Esophagus (tissue), 2 donors: ENCODE results near the gene TRPV6. TPM values are rescaled to one million over a fixed set of nuclear protein-coding genes. Genes with fewer than 3 reads are reported as not detected.

Experiments
- H3K27ac ChIP-seq, 2 donors: one replicate each; pipeline ENCODE4 v1.5.1; 2013; ENCODE audit warnings: low read depth in 2 of 2, mild to moderate bottlenecking in 2 of 2, inconsistent platforms in 1 of 2, low read length in 1 of 2, moderate library complexity in 1 of 2
- H3K27me3 ChIP-seq, 2 donors: one replicate each; pipeline ENCODE4 v1.6.1; 2013; ENCODE audit warnings: low read length in 2 of 2, control low read depth in 1 of 2, mild to moderate bottlenecking in 1 of 2; ENCODE audit not compliant: insufficient read depth in 2 of 2, control insufficient read depth in 1 of 2
- H3K36me3 ChIP-seq, 2 donors: one replicate each; pipeline ENCODE4 v1.6.1; 2013; ENCODE audit warnings: low read length in 1 of 2; ENCODE audit not compliant: control insufficient read depth in 2 of 2, insufficient read depth in 2 of 2
- H3K4me1 ChIP-seq, 2 donors: one replicate each; pipeline ENCODE4 v1.6.1; 2013; ENCODE audit warnings: low read length in 1 of 2; ENCODE audit not compliant: control insufficient read depth in 2 of 2, insufficient read depth in 2 of 2
- H3K4me3 ChIP-seq, 2 donors: one replicate each; pipeline ENCODE4 v1.5.1; 2013; ENCODE audit warnings: low read length in 2 of 2, mild to moderate bottlenecking in 2 of 2, low read depth in 1 of 2, moderate library complexity in 1 of 2
- H3K9me3 ChIP-seq, 2 donors: one replicate each; pipeline ENCODE4 v1.6.1; 2013; ENCODE audit warnings: mild to moderate bottlenecking in 2 of 2, low read depth in 1 of 2, low read length in 1 of 2, moderate library complexity in 1 of 2; ENCODE audit not compliant: control insufficient read depth in 2 of 2, insufficient read depth in 1 of 2
- WGBS, 2 donors: extraction: QIAGEN DNeasy Blood & Tissue Kit; methylation state at CpG; one replicate each; pipeline ENCODE4 v1.1.7; 2013; 5-methylcytosine and 5-hydroxymethylcytosine counted together
- polyA plus RNA-seq, 2 donors: library from polyadenylated mRNA; stranded (reverse); fragments of 200-250 nt; gene quantifications; one replicate each; pipeline ENCODE4 v1.2.3, GENCODE V29; 2013
- donor health status: healthy with polysubstance abuse.
- donor health status: Bipolar disorder and iron deficiency.

The TRPV6 gene
- polyA plus RNA-seq, 2 donors, result 2.5 to 10.5 TPM

DNA sequence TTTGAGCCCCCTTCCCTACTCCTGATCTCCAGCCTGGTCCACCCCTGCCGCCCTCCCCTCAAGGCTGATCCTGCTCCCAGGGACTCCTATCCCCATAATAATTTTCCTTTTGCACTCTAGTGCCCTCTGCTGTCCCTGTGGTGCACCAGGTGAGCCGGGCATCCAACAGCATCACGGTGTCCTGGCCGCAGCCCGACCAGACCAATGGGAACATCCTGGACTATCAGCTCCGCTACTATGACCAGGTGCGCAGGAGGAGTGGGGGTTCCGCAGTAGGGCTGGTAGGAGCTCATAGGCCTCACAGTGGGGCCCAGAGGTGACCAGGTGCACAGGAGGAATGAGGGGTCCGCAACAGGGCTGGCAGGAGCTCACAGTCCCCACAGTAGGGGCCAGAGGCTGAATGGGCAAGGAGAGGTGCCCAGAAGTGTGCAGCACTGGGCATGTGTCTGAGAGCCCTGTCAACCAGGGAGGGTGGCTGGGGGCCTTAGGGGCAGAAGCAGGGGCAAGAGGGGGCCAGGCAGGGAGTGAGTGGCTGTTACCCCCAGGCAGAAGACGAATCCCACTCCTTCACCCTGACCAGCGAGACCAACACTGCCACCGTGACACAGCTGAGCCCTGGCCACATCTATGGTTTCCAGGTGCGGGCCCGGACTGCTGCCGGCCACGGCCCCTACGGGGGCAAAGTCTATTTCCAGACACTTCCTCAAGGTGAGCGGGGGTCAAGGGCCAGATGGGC, 19.0 kb downstream of the TRPV6 start:
- WGBS, 2 donors, result 68 to 78% methylated on average over 18 of the region's 18 CpGs
- Histone ChIP-seq H3K4me3 (no peak overlapping the region), H3K36me3 (peaks cover 8 to 34% of the 10 kb centered on the region in 2 donors), H3K27me3 (no peaks in the 10 kb centered on the region), H3K27ac (no peak overlapping the region), H3K9me3 (no peaks in the 10 kb centered on the region), H3K4me1 (peaks cover 0 to 11% of the 10 kb centered on the region in 2 donors)

DNA sequence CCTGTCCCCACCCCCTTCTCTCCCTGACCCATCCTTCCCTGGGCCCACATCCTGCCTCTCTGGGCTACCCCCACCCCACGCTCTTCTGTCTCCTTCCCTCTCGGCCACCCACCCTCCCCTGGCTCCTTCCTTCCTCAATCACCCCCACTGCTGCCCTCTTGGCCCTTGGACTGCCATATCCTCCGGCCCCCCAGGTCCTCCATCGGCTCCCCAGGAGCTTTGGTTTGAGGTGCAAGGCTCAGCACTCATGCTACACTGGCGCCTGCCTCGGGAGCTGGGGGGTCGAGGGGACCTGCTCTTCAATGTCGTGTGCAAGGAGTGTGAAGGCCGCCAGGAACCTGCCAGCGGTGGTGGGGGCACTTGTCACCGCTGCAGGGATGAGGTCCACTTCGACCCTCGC, 19.8 kb downstream of the TRPV6 start:
- 54 to 57% methylated on average over 13 of the region's 13 CpGs for WGBS, 2 donors
- peaks cover 0 to 11% of the 10 kb centered on the region in 2 donors for H3K4me1 ChIP-seq
- H3K4me3 ChIP-seq, result no peak overlapping the region
- H3K27ac ChIP-seq, result no peak overlapping the region
- H3K9me3 ChIP-seq, result no peaks in the 10 kb centered on the region
- H3K27me3 ChIP-seq, result no peaks in the 10 kb centered on the region
- H3K36me3 ChIP-seq, result peaks cover 8 to 28% of the 10 kb centered on the region in 2 donors

- 53 to 57% methylated on average over 14 of the region's 14 CpGs for WGBS, 2 donors
- Histone ChIP-seq H3K36me3 (peaks cover 8 to 23% of the 10 kb centered on the region in 2 donors), H3K9me3 (no peaks in the 10 kb centered on the region), H3K4me3 (no peak overlapping the region), H3K27ac (no peak overlapping the region), H3K27me3 (no peaks in the 10 kb centered on the region), H3K4me1 (peaks cover 0 to 11% of the 10 kb centered on the region in 2 donors)
Observed at GRCh38 chr7:142864980-142865747, 20.4 kb downstream of the TRPV6 start.

DNA sequence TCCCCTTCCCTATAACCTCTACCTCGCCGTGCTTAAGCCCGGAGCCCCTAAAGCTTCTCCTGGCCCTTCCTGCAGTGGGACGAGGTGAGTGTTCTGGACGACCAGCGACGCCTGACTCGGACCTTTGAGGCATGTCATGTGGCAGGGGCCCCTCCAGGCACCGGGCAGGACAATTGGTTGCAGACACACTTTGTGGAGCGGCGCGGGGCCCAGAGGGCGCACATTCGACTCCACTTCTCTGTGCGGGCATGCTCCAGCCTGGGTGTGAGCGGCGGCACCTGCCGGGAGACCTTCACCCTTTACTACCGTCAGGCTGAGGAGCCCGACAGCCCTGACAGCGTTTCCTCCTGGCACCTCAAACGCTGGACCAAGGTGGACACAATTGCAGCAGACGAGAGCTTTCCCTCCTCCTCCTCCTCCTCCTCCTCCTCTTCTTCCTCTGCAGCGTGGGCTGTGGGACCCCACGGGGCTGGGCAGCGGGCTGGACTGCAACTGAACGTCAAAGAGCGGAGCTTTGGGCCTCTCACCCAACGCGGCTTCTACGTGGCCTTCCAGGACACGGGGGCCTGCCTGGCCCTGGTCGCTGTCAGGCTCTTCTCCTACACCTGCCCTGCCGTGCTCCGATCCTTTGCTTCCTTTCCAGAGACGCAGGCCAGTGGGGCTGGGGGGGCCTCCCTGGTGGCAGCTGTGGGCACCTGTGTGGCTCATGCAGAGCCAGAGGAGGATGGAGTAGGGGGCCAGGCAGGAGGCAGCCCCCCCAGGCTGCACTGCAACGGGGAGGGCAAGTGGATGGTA, 21.5 kb downstream of the TRPV6 start:
- WGBS, 2 donors, result 89% methylated on average over 37 of the region's 37 CpGs
- H3K36me3 ChIP-seq, result peaks cover 8 to 21% of the 10 kb centered on the region in 2 donors

GRCh38 chr7:142862786-142863400, 22.7 kb downstream of the TRPV6 start:
- H3K9me3 ChIP-seq, result no peaks in the 10 kb centered on the region
- no peak overlapping the region for H3K4me3 ChIP-seq
- H3K36me3 ChIP-seq, result peaks cover 6 to 11% of the 10 kb centered on the region in 2 donors
- H3K27me3 ChIP-seq, result no peaks in the 10 kb centered on the region
- no peak overlapping the region for H3K27ac ChIP-seq
- 87 to 88% methylated on average over 7 of the region's 7 CpGs for WGBS, 2 donors
- peaks cover 0 to 11% of the 10 kb centered on the region in 2 donors for H3K4me1 ChIP-seq

More for the DNA sequence above, 21.5 kb downstream of the TRPV6 start:
- H3K4me1 ChIP-seq, result peaks cover 0 to 11% of the 10 kb centered on the region in 2 donors
- no peak overlapping the region for H3K27ac ChIP-seq
- no peak overlapping the region for H3K4me3 ChIP-seq
- no peaks in the 10 kb centered on the region for H3K9me3 ChIP-seq
- H3K27me3 ChIP-seq, result no peaks in the 10 kb centered on the region

GRCh38 chr7:142862351-142862750, 23.2 kb downstream of the TRPV6 start:
- Histone ChIP-seq H3K9me3 (no peaks in the 10 kb centered on the region), H3K36me3 (peaks cover 6 to 11% of the 10 kb centered on the region in 2 donors), H3K27ac (no peak overlapping the region), H3K27me3 (no peaks in the 10 kb centered on the region), H3K4me1 (peaks cover 0 to 11% of the 10 kb centered on the region in 2 donors), H3K4me3 (no peak overlapping the region)
- WGBS, 2 donors, result 94 to 96% methylated on average over 4 of the region's 4 CpGs

GRCh38 chr7:142860968-142861367, 24.6 kb downstream of the TRPV6 start:
- Histone ChIP-seq H3K9me3 (no peaks in the 10 kb centered on the region), H3K4me3 (no peak overlapping the region), H3K4me1 (peaks cover 0 to 14% of the 10 kb centered on the region in 2 donors), H3K27ac (no peak overlapping the region), H3K36me3 (peaks cover 6 to 11% of the 10 kb centered on the region in 2 donors), H3K27me3 (no peaks in the 10 kb centered on the region)
- 77 to 86% methylated on average over 3 of the region's 3 CpGs for WGBS, 2 donors

GRCh38 chr7:142859829-142860228, 25.7 kb downstream of the TRPV6 start:
- peaks cover 6 to 12% of the 10 kb centered on the region in 2 donors for H3K4me1 ChIP-seq
- no peaks in the 10 kb centered on the region for H3K9me3 ChIP-seq
- H3K27me3 ChIP-seq, result no peaks in the 10 kb centered on the region
- WGBS, 2 donors, result 29 to 35% methylated on average over 5 of the region's 5 CpGs
- no peak overlapping the region for H3K4me3 ChIP-seq
- H3K27ac ChIP-seq, result no peak overlapping the region
- peaks cover 6 to 11% of the 10 kb centered on the region in 2 donors for H3K36me3 ChIP-seq

DNA sequence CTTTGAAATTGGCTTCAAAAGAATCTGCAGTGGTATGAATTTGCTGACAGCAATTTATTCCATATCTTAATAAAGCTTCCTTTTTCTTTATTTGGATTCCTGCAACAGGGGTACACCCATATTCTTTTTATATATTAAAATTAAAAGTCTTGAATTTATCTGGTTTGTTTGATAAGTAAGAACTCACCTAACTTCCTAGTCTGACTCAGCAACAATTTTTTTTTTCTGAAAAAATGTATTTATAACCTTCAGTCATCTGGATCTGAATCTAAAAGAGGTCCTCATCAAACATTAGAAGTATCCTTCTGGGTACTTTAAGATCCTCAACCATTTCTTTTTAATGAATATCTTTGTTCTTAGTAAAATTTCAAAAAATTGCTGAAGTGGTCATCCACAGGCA, 26.1 kb downstream of the TRPV6 start:
- peaks cover 6 to 11% of the 10 kb centered on the region in 2 donors for H3K36me3 ChIP-seq
- H3K4me1 ChIP-seq, result peaks cover 6 to 11% of the 10 kb centered on the region in 2 donors
- no peaks in the 10 kb centered on the region for H3K9me3 ChIP-seq
- H3K27me3 ChIP-seq, result no peaks in the 10 kb centered on the region
- H3K27ac ChIP-seq, result no peak overlapping the region
- H3K4me3 ChIP-seq, result no peak overlapping the region
